Measurements from ENCODE around the gene FAM168A. TPM values are rescaled to one million over a fixed set of nuclear protein-coding genes. Genes with fewer than 3 reads are reported as not detected.

The FAM168A gene
- total RNA-seq, 1 experiment from 2014 or later: 25.9 TPM

DNA sequence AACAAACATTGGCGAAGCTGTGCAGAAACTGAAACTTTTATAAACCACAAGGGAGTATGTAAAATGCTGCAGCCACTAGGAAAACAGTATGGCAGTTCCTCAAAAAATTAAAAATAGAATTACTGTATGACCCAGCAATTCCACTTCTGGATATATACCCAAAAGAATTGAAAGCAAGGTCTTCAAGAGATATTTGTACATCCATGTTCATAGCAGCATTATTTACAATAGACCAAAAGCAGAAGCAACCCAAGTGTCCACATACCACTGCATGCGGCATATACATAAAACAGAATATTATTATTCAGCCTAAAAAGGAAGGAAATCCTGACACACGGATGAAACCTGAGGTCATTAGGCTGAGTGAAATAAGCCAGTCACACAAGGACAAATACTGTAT is 135.9 kb downstream of the FAM168A start:
- no peak overlapping the region for H3K27ac Mint-ChIP-seq
- ChIA-PET POLR2A (no interaction called here), CTCF (no interaction called here)
- ATAC-seq: no peak
- H3K36me3 Mint-ChIP-seq: no peaks in the 10 kb centered on the region
- TF ChIP-seq ZNF317 (CRISPR knock-in tag; IDR thresholded peaks at IDR 0.05; ENCODE audit: borderline replicate concordance, low read depth) (no peak), OVOL2 (CRISPR knock-in tag; IDR thresholded peaks at IDR 0.05; ENCODE audit: borderline replicate concordance) (no peak), ZNF232 (CRISPR knock-in tag; IDR thresholded peaks at IDR 0.05) (no peak), NR1H2 (CRISPR knock-in tag; IDR thresholded peaks at IDR 0.05) (no peak), ZNF219 (CRISPR knock-in tag; IDR thresholded peaks at IDR 0.05; ENCODE audit: borderline replicate concordance) (no peak), GTF2I (CRISPR knock-in tag; conservative IDR thresholded peaks at IDR 0.05) (no peak), ETV6 (CRISPR knock-in tag; IDR thresholded peaks at IDR 0.05) (no peak), SMAD4 (CRISPR knock-in tag; IDR thresholded peaks at IDR 0.05) (no peak)
- TF ChIP-seq, protein P1, sequence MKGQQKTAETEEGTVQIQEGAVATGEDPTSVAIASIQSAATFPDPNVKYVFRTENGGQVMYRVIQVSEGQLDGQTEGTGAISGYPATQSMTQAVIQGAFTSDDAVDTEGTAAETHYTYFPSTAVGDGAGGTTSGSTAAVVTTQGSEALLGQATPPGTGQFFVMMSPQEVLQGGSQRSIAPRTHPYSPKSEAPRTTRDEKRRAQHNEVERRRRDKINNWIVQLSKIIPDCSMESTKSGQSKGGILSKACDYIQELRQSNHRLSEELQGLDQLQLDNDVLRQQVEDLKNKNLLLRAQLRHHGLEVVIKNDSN (CRISPR knock-in tag; IDR thresholded peaks at IDR 0.05): no peak
- TF ChIP-seq, protein P2, sequence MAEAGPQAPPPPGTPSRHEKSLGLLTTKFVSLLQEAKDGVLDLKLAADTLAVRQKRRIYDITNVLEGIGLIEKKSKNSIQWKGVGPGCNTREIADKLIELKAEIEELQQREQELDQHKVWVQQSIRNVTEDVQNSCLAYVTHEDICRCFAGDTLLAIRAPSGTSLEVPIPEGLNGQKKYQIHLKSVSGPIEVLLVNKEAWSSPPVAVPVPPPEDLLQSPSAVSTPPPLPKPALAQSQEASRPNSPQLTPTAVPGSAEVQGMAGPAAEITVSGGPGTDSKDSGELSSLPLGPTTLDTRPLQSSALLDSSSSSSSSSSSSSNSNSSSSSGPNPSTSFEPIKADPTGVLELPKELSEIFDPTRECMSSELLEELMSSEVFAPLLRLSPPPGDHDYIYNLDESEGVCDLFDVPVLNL (CRISPR knock-in tag; IDR thresholded peaks at IDR 0.05; ENCODE audit: borderline replicate concordance, low read depth): no peak
- TF ChIP-seq, protein P3, sequence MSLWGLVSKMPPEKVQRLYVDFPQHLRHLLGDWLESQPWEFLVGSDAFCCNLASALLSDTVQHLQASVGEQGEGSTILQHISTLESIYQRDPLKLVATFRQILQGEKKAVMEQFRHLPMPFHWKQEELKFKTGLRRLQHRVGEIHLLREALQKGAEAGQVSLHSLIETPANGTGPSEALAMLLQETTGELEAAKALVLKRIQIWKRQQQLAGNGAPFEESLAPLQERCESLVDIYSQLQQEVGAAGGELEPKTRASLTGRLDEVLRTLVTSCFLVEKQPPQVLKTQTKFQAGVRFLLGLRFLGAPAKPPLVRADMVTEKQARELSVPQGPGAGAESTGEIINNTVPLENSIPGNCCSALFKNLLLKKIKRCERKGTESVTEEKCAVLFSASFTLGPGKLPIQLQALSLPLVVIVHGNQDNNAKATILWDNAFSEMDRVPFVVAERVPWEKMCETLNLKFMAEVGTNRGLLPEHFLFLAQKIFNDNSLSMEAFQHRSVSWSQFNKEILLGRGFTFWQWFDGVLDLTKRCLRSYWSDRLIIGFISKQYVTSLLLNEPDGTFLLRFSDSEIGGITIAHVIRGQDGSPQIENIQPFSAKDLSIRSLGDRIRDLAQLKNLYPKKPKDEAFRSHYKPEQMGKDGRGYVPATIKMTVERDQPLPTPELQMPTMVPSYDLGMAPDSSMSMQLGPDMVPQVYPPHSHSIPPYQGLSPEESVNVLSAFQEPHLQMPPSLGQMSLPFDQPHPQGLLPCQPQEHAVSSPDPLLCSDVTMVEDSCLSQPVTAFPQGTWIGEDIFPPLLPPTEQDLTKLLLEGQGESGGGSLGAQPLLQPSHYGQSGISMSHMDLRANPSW (CRISPR knock-in tag; conservative IDR thresholded peaks at IDR 0.05; ENCODE audit: low read depth): no peak
- TF ChIP-seq, protein P4, sequence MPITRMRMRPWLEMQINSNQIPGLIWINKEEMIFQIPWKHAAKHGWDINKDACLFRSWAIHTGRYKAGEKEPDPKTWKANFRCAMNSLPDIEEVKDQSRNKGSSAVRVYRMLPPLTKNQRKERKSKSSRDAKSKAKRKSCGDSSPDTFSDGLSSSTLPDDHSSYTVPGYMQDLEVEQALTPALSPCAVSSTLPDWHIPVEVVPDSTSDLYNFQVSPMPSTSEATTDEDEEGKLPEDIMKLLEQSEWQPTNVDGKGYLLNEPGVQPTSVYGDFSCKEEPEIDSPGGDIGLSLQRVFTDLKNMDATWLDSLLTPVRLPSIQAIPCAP (CRISPR knock-in tag; IDR thresholded peaks at IDR 0.05): no peak
- TF ChIP-seq, protein P5, sequence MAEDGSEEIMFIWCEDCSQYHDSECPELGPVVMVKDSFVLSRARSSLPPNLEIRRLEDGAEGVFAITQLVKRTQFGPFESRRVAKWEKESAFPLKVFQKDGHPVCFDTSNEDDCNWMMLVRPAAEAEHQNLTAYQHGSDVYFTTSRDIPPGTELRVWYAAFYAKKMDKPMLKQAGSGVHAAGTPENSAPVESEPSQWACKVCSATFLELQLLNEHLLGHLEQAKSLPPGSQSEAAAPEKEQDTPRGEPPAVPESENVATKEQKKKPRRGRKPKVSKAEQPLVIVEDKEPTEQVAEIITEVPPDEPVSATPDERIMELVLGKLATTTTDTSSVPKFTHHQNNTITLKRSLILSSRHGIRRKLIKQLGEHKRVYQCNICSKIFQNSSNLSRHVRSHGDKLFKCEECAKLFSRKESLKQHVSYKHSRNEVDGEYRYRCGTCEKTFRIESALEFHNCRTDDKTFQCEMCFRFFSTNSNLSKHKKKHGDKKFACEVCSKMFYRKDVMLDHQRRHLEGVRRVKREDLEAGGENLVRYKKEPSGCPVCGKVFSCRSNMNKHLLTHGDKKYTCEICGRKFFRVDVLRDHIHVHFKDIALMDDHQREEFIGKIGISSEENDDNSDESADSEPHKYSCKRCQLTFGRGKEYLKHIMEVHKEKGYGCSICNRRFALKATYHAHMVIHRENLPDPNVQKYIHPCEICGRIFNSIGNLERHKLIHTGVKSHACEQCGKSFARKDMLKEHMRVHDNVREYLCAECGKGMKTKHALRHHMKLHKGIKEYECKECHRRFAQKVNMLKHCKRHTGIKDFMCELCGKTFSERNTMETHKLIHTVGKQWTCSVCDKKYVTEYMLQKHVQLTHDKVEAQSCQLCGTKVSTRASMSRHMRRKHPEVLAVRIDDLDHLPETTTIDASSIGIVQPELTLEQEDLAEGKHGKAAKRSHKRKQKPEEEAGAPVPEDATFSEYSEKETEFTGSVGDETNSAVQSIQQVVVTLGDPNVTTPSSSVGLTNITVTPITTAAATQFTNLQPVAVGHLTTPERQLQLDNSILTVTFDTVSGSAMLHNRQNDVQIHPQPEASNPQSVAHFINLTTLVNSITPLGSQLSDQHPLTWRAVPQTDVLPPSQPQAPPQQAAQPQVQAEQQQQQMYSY (CRISPR knock-in tag; IDR thresholded peaks at IDR 0.05): no peak
- no peak overlapping the region for H3K4me3 Mint-ChIP-seq
- no peaks in the 10 kb centered on the region for H3K4me1 Mint-ChIP-seq
- H3K27me3 Mint-ChIP-seq (ENCODE audit: low read depth): no peaks in the 10 kb centered on the region
- no peak for DNase-seq (ENCODE audit: low spot score)
- no peaks in the 10 kb centered on the region for H3K9me3 Mint-ChIP-seq

DNA sequence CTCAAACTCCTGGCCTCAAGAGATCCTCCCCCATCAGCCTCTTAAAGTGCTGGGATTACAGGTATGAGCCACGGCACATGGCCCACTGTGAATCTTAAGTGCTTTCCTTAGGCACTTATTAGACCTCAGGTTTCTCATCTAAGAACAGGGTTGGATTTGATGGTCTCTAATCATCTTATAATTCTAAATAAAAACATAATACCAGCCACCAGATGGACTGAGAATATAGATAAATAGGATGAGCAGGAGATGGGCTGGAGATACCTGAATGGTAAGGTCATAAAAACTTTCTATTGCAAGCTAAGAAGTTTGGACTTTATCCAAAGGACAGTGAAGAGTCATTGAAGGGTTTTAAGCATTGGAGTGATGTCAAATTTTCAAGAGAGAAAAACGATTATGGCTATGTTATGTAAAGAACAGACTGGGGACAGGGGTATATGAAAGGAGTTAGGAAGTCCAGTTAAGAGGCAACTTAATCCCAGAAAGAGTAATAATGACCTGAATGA is 136.5 kb downstream of the FAM168A start:
- no peak overlapping the region for H3K4me3 Mint-ChIP-seq
- H3K27me3 Mint-ChIP-seq (ENCODE audit: low read depth): no peaks in the 10 kb centered on the region
- DNase-seq (ENCODE audit: low spot score): no peak
- no peaks in the 10 kb centered on the region for H3K9me3 Mint-ChIP-seq
- CTCF ChIA-PET: no interaction called here
- H3K4me1 Mint-ChIP-seq: no peaks in the 10 kb centered on the region
- POLR2A ChIA-PET: no interaction called here
- no peaks in the 10 kb centered on the region for H3K36me3 Mint-ChIP-seq
- no peak overlapping the region for H3K27ac Mint-ChIP-seq
- TF ChIP-seq MXD4 (CRISPR knock-in tag; IDR thresholded peaks at IDR 0.05; ENCODE audit: borderline replicate concordance) (no peak), NR2C2 (CRISPR knock-in tag; IDR thresholded peaks at IDR 0.05) (no peak), ZNF138 (CRISPR knock-in tag; conservative IDR thresholded peaks at IDR 0.05) (no peak), NR3C1 (CRISPR knock-in tag; conservative IDR thresholded peaks at IDR 0.05; ENCODE audit: low read depth) (no peak), ZNF416 (CRISPR knock-in tag; IDR thresholded peaks at IDR 0.05) (no peak), IRF2 (CRISPR knock-in tag; IDR thresholded peaks at IDR 0.05; ENCODE audit: borderline replicate concordance, low read depth) (no peak), GRHL2 (CRISPR knock-in tag; IDR thresholded peaks at IDR 0.05; ENCODE audit: insufficient replicate concordance, severe bottlenecking) (no peak)
- TF ChIP-seq, protein P6, sequence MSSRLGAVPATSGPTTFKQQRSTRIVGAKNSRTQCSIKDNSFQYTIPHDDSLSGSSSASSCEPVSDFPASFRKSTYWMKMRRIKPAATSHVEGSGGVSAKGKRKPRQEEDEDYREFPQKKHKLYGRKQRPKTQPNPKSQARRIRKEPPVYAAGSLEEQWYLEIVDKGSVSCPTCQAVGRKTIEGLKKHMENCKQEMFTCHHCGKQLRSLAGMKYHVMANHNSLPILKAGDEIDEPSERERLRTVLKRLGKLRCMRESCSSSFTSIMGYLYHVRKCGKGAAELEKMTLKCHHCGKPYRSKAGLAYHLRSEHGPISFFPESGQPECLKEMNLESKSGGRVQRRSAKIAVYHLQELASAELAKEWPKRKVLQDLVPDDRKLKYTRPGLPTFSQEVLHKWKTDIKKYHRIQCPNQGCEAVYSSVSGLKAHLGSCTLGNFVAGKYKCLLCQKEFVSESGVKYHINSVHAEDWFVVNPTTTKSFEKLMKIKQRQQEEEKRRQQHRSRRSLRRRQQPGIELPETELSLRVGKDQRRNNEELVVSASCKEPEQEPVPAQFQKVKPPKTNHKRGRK (CRISPR knock-in tag; IDR thresholded peaks at IDR 0.05; ENCODE audit: borderline replicate concordance): no peak
- TF ChIP-seq, protein P4 (CRISPR knock-in tag; IDR thresholded peaks at IDR 0.05): no peak
- TF ChIP-seq, protein P7, sequence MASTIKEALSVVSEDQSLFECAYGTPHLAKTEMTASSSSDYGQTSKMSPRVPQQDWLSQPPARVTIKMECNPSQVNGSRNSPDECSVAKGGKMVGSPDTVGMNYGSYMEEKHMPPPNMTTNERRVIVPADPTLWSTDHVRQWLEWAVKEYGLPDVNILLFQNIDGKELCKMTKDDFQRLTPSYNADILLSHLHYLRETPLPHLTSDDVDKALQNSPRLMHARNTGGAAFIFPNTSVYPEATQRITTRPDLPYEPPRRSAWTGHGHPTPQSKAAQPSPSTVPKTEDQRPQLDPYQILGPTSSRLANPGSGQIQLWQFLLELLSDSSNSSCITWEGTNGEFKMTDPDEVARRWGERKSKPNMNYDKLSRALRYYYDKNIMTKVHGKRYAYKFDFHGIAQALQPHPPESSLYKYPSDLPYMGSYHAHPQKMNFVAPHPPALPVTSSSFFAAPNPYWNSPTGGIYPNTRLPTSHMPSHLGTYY (CRISPR knock-in tag; IDR thresholded peaks at IDR 0.05): no peak
- no peak for ATAC-seq
